WTC11 (cell line): ENCODE measurements around the gene CLN6.

Source experiments
- ELF4 ChIP-seq: sonication (generic); formaldehyde crosslinking; IDR thresholded peaks from 2 replicates; pipeline ENCODE4 v1.8.1; 2022; ENCODE audit warnings: low read depth, mild to moderate bottlenecking, moderate library complexity, missing genetic modification reagents
- TF ChIP-seq, protein P1 (sequence below): sonication (generic); formaldehyde crosslinking; IDR thresholded peaks from 2 replicates; pipeline ENCODE4 v1.8.1; 2023; ENCODE audit warnings: mild to moderate bottlenecking, missing genetic modification reagents, moderate library complexity
- TF ChIP-seq, protein P2 (sequence below): fragments of 200-600 bp; IDR thresholded peaks from 2 replicates; pipeline ENCODE4 v1.8.0; 2022; ENCODE audit warnings: antibody characterized with exemption

DNA sequence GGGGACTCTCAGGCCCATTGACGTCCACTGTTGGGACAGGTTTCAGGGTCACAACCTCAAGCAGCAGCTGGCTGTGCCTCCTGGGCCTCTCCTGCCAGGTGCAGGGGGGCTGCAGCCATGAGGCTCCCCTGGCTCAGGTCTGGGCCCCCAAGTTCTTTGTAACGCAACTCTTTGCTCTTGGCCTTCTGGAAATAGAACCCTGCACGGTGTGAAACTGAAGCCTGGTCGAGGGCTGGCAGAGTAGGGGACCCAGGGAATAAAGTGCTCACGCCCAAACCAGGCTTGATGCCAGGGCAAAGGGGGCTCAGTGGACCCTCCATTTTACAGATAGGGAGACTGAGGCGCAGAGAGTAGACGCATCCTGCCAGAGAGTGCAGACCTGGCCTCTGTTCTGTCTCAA is 25.2 kb downstream of the CLN6 start:
- TF ChIP-seq, protein P1, sequence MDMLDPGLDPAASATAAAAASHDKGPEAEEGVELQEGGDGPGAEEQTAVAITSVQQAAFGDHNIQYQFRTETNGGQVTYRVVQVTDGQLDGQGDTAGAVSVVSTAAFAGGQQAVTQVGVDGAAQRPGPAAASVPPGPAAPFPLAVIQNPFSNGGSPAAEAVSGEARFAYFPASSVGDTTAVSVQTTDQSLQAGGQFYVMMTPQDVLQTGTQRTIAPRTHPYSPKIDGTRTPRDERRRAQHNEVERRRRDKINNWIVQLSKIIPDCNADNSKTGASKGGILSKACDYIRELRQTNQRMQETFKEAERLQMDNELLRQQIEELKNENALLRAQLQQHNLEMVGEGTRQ (CRISPR knock-in tag): no peak
- no peak for TF ChIP-seq ELF4
- TF ChIP-seq, protein P2, sequence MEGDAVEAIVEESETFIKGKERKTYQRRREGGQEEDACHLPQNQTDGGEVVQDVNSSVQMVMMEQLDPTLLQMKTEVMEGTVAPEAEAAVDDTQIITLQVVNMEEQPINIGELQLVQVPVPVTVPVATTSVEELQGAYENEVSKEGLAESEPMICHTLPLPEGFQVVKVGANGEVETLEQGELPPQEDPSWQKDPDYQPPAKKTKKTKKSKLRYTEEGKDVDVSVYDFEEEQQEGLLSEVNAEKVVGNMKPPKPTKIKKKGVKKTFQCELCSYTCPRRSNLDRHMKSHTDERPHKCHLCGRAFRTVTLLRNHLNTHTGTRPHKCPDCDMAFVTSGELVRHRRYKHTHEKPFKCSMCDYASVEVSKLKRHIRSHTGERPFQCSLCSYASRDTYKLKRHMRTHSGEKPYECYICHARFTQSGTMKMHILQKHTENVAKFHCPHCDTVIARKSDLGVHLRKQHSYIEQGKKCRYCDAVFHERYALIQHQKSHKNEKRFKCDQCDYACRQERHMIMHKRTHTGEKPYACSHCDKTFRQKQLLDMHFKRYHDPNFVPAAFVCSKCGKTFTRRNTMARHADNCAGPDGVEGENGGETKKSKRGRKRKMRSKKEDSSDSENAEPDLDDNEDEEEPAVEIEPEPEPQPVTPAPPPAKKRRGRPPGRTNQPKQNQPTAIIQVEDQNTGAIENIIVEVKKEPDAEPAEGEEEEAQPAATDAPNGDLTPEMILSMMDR: no peak
